Measurements from ENCODE around the gene NDUFC2. TPM values are rescaled to one million over a fixed set of nuclear protein-coding genes. Genes with fewer than 3 reads are reported as not detected.

Gene NDUFC2
- total and polyA plus RNA-seq, 2 donors (not counting 3 experiments of a cell fraction or from before 2014, with no cell fraction given): 226 to 318 TPM

GRCh38 chr11:78030429-78031325 is 49.0 kb downstream of the NDUFC2 start:
- no TSS peak for BruUV-seq (replicated peaks)
- FAIRE-seq (peak; percentile 86), DNase-seq (ENCODE audit: low read depth, low spot score) (peak; percentile 96)
- Histone ChIP-seq H3K4me2 (ENCODE audit: insufficient read depth, low read length) (no peak overlapping the region), H3K9ac (replicated peaks; ENCODE audit: extremely low read depth, insufficient read depth, low read length) (no peak overlapping the region), H3K9me3 (replicated peaks; ENCODE audit: control insufficient read depth, insufficient read depth, low read length) (no peaks in the 10 kb centered on the region), H3K27ac (ENCODE audit: insufficient read depth, low read depth, low read length) (peak overlapping the region; percentile 40), H3K36me3 (ENCODE audit: control insufficient read depth in 2 of 2, extremely low read depth in 1 of 2, insufficient read depth in 2 of 2, low read length in 2 of 2) (no peaks in the 10 kb centered on the region), H3K27me3 (ENCODE audit: control insufficient read depth in 2 of 2, insufficient read depth in 2 of 2, low read length in 2 of 2) (no peaks in the 10 kb centered on the region), H3K79me2 (ENCODE audit: control insufficient read depth, insufficient read depth, low read length) (no peaks in the 10 kb centered on the region), H3K9me1 (replicated peaks; ENCODE audit: control insufficient read depth, extremely low read depth, insufficient read depth, low read length) (no peaks in the 10 kb centered on the region), H2AFZ (ENCODE audit: low read depth, low read length) (peak overlapping the region; percentile 10), H3K4me3 (replicated peaks in 1 of 3; ENCODE audit: insufficient read depth in 1 of 3, low read depth in 1 of 3, low read length in 3 of 3) (no peak overlapping the region), H3K4me1 (ENCODE audit: control insufficient read depth, extremely low read depth, insufficient read depth, low read length) (peaks cover 13% of the 10 kb centered on the region), H4K20me1 (replicated peaks; ENCODE audit: control insufficient read depth, extremely low read depth, insufficient read depth, low read length) (no peaks in the 10 kb centered on the region)
- ChIA-PET CTCF (interaction anchor here (0.7 to 4.3 kb wide), 6 partner anchors 10 to 287 kb away, joined by 3 to 34 read pairs (median 4); partner anchors contain the start of gene INTS4), POLR2A (no interaction called here)
- intact Hi-C loops (cut with micrococcal nuclease): loop anchor here (2.0 kb wide), 2 partner anchors 16 to 36 kb away; partner anchors contain the start of gene INTS4
- TF ChIP-seq EZH2 (IDR thresholded peaks at IDR 0.05; ENCODE audit: borderline replicate concordance, low read depth, low read length, severe bottlenecking) (no peak), POLR2A (IDR thresholded peaks at IDR 0.05; ENCODE audit: low read depth, low read length) (no peak), POLR2AphosphoS5 (IDR thresholded peaks at IDR 0.05; ENCODE audit: insufficient read depth, low read depth, low read length) (peak; percentile 41), MYC (IDR thresholded peaks at IDR 0.05; ENCODE audit: low read depth, low read length) (no peak), FOS (IDR thresholded peaks at IDR 0.05; ENCODE audit: borderline replicate concordance, insufficient read depth, low read length) (no peak), GATA2 (IDR thresholded peaks at IDR 0.05; ENCODE audit: insufficient read depth, insufficient read length, low read depth, low read length) (peak; percentile 53)
- TF ChIP-seq, protein P1, sequence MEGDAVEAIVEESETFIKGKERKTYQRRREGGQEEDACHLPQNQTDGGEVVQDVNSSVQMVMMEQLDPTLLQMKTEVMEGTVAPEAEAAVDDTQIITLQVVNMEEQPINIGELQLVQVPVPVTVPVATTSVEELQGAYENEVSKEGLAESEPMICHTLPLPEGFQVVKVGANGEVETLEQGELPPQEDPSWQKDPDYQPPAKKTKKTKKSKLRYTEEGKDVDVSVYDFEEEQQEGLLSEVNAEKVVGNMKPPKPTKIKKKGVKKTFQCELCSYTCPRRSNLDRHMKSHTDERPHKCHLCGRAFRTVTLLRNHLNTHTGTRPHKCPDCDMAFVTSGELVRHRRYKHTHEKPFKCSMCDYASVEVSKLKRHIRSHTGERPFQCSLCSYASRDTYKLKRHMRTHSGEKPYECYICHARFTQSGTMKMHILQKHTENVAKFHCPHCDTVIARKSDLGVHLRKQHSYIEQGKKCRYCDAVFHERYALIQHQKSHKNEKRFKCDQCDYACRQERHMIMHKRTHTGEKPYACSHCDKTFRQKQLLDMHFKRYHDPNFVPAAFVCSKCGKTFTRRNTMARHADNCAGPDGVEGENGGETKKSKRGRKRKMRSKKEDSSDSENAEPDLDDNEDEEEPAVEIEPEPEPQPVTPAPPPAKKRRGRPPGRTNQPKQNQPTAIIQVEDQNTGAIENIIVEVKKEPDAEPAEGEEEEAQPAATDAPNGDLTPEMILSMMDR (IDR thresholded peaks at IDR 0.05; ENCODE audit: extremely low read depth in 1 of 2, insufficient read depth in 1 of 2, low read depth in 1 of 2, low read length in 2 of 2): no peak
- TF ChIP-seq, protein P2, sequence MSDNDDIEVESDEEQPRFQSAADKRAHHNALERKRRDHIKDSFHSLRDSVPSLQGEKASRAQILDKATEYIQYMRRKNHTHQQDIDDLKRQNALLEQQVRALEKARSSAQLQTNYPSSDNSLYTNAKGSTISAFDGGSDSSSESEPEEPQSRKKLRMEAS (IDR thresholded peaks at IDR 0.05; ENCODE audit: insufficient read depth, insufficient read length): no peak
- dilution Hi-C loops (cut with MboI; ENCODE audit: extremely low pct_ligation_motif_present, low sequenced_read_pairs): no loop called here

Data from endothelial cell of umbilical vein (primary cell).